Measurements from ENCODE around the gene VPS25. TPM values are rescaled to one million over a fixed set of nuclear protein-coding genes. Genes with fewer than 3 reads are reported as not detected.

VPS25 gene
- total and polyA plus RNA-seq, 9 of the 15 experiments (the other 6 are each of a cell fraction or from before 2014, with no cell fraction given), result 123 to 352 (median 180) TPM

- TF ChIP-seq NFIC (IDR thresholded peaks at IDR 0.05), result peak; percentile 76
- TF ChIP-seq, protein P1, sequence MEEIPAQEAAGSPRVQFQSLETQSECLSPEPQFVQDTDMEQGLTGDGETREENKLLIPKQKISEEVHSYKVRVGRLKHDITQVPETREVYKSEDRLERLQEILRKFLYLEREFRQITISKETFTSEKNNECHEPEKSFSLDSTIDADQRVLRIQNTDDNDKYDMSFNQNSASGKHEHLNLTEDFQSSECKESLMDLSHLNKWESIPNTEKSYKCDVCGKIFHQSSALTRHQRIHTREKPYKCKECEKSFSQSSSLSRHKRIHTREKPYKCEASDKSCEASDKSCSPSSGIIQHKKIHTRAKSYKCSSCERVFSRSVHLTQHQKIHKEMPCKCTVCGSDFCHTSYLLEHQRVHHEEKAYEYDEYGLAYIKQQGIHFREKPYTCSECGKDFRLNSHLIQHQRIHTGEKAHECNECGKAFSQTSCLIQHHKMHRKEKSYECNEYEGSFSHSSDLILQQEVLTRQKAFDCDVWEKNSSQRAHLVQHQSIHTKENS (CRISPR knock-in tag; IDR thresholded peaks at IDR 0.05), result no peak
- peak; percentile 80 for TF ChIP-seq CREB1 (IDR thresholded peaks at IDR 0.05)
- TF ChIP-seq CREB1 (CRISPR knock-in tag; IDR thresholded peaks at IDR 0.05), result peak; percentile 35; the same call in 1 of the 2 replicates
- TF ChIP-seq HDAC6 (IDR thresholded peaks at IDR 0.05; ENCODE audit: low read depth, low read length), result no peak
- TF ChIP-seq CBFA2T2 (conservative IDR thresholded peaks at IDR 0.05), result peak; percentile 90
- peak; percentile 87 for TF ChIP-seq KLF16 (IDR thresholded peaks at IDR 0.05)
- peak; percentile 86 for TF ChIP-seq CTBP1 (IDR thresholded peaks at IDR 0.05; ENCODE audit: borderline replicate concordance)
- TF ChIP-seq TCF7 (IDR thresholded peaks at IDR 0.05; ENCODE audit: borderline replicate concordance), result 0 out of 2 replicates have a peak, but pooled peaks have one; percentile 32
- no peak for TF ChIP-seq HEY1 (CRISPR knock-in tag; IDR thresholded peaks at IDR 0.05; ENCODE audit: borderline replicate concordance)
- no peak for TF ChIP-seq CHD7 (IDR thresholded peaks at IDR 0.05; ENCODE audit: low read depth, low read length)
- peak; percentile 64 for TF ChIP-seq JUND (IDR thresholded peaks at IDR 0.05; ENCODE audit: borderline replicate concordance, low read depth, low read length)
- peak; percentile 61; the same call in 1 of the 3 replicates for TF ChIP-seq JUND (tag; IDR thresholded peaks at IDR 0.05; ENCODE audit: borderline replicate concordance, low read depth, low read length)
- TF ChIP-seq, protein P2, sequence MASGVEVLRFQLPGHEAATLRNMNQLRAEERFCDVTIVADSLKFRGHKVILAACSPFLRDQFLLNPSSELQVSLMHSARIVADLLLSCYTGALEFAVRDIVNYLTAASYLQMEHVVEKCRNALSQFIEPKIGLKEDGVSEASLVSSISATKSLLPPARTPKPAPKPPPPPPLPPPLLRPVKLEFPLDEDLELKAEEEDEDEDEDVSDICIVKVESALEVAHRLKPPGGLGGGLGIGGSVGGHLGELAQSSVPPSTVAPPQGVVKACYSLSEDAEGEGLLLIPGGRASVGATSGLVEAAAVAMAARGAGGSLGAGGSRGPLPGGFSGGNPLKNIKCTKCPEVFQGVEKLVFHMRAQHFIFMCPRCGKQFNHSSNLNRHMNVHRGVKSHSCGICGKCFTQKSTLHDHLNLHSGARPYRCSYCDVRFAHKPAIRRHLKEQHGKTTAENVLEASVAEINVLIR (CRISPR knock-in tag; IDR thresholded peaks at IDR 0.05), result no peak; the same call in 1 of the 2 replicates
Observed at GRCh38 chr17:42779936-42780850, 6.9 kb downstream of the VPS25 start, which contains the start of gene WNK4 (continued).
